Common myeloid progenitor, CD34-positive (primary cell): ENCODE results near the gene TRMT10B.

ENCODE experiments used
- CTCF ChIA-PET: fragments of 350-600 bp; sonication (Branson Sonifier 250); formaldehyde crosslinking; loops from one replicate; lab custom pipeline; 2021; ENCODE audit warnings: antibody characterized with exemption; lab: Charles Lee
- POLR2A ChIA-PET: fragments of 350-600 bp; sonication (Branson Sonifier 250); formaldehyde crosslinking; loops from one replicate; lab custom pipeline; 2021; ENCODE audit warnings: antibody characterized with exemption; lab: Charles Lee
- DNase-seq, 3 donors: peaks; one replicate each; pipeline versions ENCODE4 v3.0.0 to v3.0.0-alpha.2; 2013
- H3K27ac ChIP-seq, 2 experiments: 1 replicate in 1 of 2; 2 replicates in 1 of 2; pipeline ENCODE4 v1.7.0; 2013; ENCODE audit warnings: inconsistent platforms in 2 of 2, low read length in 2 of 2, mild to moderate bottlenecking in 2 of 2, low read depth in 1 of 2, moderate library complexity in 1 of 2; ENCODE audit not compliant: severe bottlenecking in 2 of 2, insufficient read depth in 1 of 2, poor library complexity in 1 of 2
- H3K27me3 ChIP-seq, 5 experiments: replicated peaks in 2 of 5; 1 replicate in 3 of 5; 2 replicates in 2 of 5; pipeline versions ENCODE4 v1.6.1 to v1.7.0; 2013; ENCODE audit warnings: low read length in 4 of 5, mild to moderate bottlenecking in 2 of 5, moderate library complexity in 2 of 5, inconsistent platforms in 1 of 5; ENCODE audit not compliant: insufficient read depth in 5 of 5, control insufficient read depth in 4 of 5
- H3K36me3 ChIP-seq, 4 experiments: 1 replicate in 2 of 4; 2 replicates in 2 of 4; pipeline versions ENCODE4 v1.6.1 to v1.7.0; 2013; ENCODE audit warnings: low read length in 3 of 4, control low read depth in 1 of 4, mild to moderate bottlenecking in 1 of 4; ENCODE audit not compliant: control insufficient read depth in 4 of 4, insufficient read depth in 4 of 4
- H3K4me1 ChIP-seq, 4 experiments: 1 replicate in 3 of 4; 2 replicates in 1 of 4; pipeline versions ENCODE4 v1.6.1 to v1.7.1; 2013; ENCODE audit warnings: low read length in 3 of 4, mild to moderate bottlenecking in 3 of 4, control low read depth in 1 of 4, inconsistent platforms in 1 of 4, moderate library complexity in 1 of 4; ENCODE audit not compliant: control insufficient read depth in 4 of 4, insufficient read depth in 4 of 4; ENCODE audit errors: control extremely low read depth in 1 of 4
- H3K4me3 ChIP-seq, 7 experiments: 1 replicate in 4 of 7; 2 replicates in 3 of 7; pipeline versions ENCODE4 v1.5.1 to v1.7.0; 2013; ENCODE audit warnings: mild to moderate bottlenecking in 7 of 7, low read length in 6 of 7, moderate library complexity in 6 of 7, inconsistent platforms in 2 of 7, low read depth in 2 of 7, control low read depth in 1 of 7; ENCODE audit not compliant: insufficient read depth in 4 of 7, control insufficient read depth in 1 of 7; ENCODE audit errors: extremely low read depth in 1 of 7
- H3K9me3 ChIP-seq, 5 experiments: 1 replicate in 4 of 5; 2 replicates in 1 of 5; pipeline versions ENCODE4 v1.6.1 to v1.7.1; 2013; ENCODE audit warnings: low read length in 4 of 5, mild to moderate bottlenecking in 2 of 5, inconsistent platforms in 1 of 5, low read depth in 1 of 5, moderate library complexity in 1 of 5; ENCODE audit not compliant: control insufficient read depth in 4 of 5, insufficient read depth in 2 of 5; ENCODE audit errors: control extremely low read depth in 1 of 5
- WGBS: methylation state at CpG from one replicate; pipeline ENCODE4 v1.1.5; 2013; ENCODE audit not compliant: insufficient coverage; 5-methylcytosine and 5-hydroxymethylcytosine counted together

The TRMT10B gene

DNA sequence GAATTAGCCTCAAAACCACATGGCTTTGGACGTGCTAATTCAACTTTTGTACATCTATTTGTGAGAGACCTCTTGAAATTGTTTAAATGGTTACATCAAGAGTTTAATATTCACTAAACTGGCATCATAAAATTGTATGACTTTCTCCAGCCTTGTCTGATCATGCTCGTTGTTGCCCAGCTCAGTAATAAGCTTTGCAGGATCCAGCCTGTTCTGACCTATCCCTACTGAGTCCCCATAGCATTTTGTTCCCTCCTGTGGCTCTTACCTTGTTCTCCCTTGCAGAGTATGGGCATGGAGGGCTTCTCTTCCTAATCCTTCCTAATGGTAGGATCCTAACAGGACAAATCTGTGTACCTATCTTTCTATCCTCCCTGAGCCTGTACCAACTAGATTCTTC, 24.9 kb downstream of the TRMT10B start:
- POLR2A ChIA-PET = no interaction called here
- Histone ChIP-seq H3K9me3 (no peaks in the 10 kb centered on the region), H3K27me3 (no peaks in the 10 kb centered on the region), H3K4me1 (peaks cover 0 to 7% (median 0%) of the 10 kb centered on the region in 4 experiments), H3K36me3 (peaks cover 29 to 84% (median 61%) of the 10 kb centered on the region in 4 experiments), H3K27ac (no peak overlapping the region), H3K4me3 (no peak overlapping the region)
- DNase-seq = no peak
- CTCF ChIA-PET = interaction anchor here (1.5 kb wide), 1 partner anchor 17 kb away, joined by 5 read pairs; no protein-coding TSS in a partner anchor
- 90% methylated on average over 1 of the region's 2 CpGs for WGBS

DNA sequence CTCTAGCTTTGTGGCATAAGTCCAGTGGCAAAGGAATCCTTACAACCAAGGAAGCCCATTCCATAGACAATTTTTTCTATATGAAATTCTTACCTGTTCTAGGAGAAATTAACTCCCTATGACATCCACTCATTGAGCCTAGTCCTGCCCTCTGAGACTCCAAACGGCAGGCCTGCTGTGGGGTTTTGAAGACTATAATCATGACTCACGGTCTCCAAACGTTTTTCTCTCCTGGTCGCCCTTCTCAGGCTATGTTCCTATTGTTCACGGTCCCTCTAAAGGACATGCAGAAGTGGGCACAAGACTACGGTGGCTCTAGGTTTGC, 30.6 kb downstream of the TRMT10B start:
- Histone ChIP-seq H3K9me3 (no peaks in the 10 kb centered on the region), H3K4me1 (peaks cover 9 to 21% (median 15%) of the 10 kb centered on the region in 4 experiments), H3K4me3 (peak overlapping the region; percentile 64 to 94 (median 91)), H3K27ac (peak overlapping the region; percentile 81 to 93), H3K36me3 (peaks cover 16 to 42% (median 28%) of the 10 kb centered on the region in 4 experiments), H3K27me3 (peaks cover 0 to 2% (median 0%) of the 10 kb centered on the region in 5 experiments)
- DNase-seq = peak in 1 of 3 donors; percentile 63
- CTCF ChIA-PET = interaction anchor here (1.0 to 1.9 kb wide), 4 partner anchors 11 to 46 kb away, joined by 3 to 5 read pairs (median 4); no protein-coding TSS in a partner anchor
- POLR2A ChIA-PET = interaction anchor here (1.6 kb wide), 1 partner anchor 16 kb away, joined by 7 read pairs; the partner anchor contains the start of gene DCAF10
- WGBS = 0% methylated on average over 6 of the region's 6 CpGs

- POLR2A ChIA-PET = interaction anchor here (1.6 kb wide), 1 partner anchor 16 kb away, joined by 7 read pairs; the partner anchor contains the start of gene DCAF10
- DNase-seq = peak; percentile 91 to 93 (median 92)
- Histone ChIP-seq H3K27me3 (peaks cover 0 to 2% (median 0%) of the 10 kb centered on the region in 5 experiments), H3K27ac (peak within 1 kb of the TSS; percentile 81 to 93), H3K36me3 (peaks cover 16 to 36% (median 25%) of the 10 kb centered on the region in 4 experiments), H3K4me1 (peaks cover 9 to 21% (median 15%) of the 10 kb centered on the region in 4 experiments), H3K9me3 (no peaks in the 10 kb centered on the region), H3K4me3 (peak within 1 kb of the TSS; percentile 64 to 94 (median 91))
- WGBS = 0% methylated on average over 65 of the region's 73 CpGs
- CTCF ChIA-PET = interaction anchor here (1.0 to 1.9 kb wide), 6 partner anchors 11 to 303 kb away, joined by 3 to 5 read pairs (median 4); partner anchors contain the start of gene DCAF10
Observed at GRCh38 chr9:37784616-37785483, 31.2 kb downstream of the TRMT10B start, which contains the start of gene EXOSC3. EXOSC3 (minus strand) TSS chr9:37785064; CDS start chr9:37785044, 20 bp downstream.

DNA sequence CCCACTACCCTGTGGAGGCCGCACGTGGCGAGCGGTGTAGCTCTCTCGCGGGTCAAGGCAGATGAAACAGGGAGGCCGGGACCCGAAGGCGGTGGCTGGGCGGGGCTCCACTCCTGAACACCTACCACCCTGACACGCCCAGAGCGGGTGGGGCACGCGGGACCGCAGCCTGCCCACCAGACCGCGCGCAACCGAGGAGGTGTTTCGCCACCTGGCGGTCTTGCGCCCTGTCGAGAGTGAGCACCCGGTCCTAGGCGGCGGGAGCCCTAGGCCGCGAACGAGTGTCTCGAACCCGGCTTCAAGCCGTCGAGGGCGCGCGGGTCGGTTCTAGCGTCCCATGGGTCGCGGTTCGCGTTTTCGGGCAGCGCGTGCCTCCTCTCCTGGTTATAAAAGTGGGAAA, 33.5 kb downstream of the TRMT10B start:
- CTCF ChIA-PET = no interaction called here

DNA sequence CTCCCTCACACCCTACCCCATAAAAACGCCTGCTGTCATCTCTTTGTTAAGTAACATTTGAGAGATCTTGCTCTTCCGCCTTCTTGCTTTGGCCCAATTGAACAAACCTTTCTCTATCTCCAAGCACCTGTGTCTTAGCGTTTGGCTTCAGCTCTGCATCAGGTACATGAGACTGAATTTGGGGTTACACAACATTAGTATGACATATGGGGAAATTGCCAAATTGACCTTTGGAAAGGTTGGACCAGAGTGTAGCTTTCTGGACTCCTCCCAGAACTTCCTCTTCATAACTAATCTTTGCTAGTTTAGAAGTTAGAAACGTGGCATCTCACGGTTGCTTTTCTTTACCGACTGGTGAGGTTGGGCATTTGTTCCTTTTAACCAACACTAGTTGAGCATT, 34.7 kb downstream of the TRMT10B start:
- Histone ChIP-seq H3K36me3 (peaks cover 0 to 2% (median 2%) of the 10 kb centered on the region in 4 experiments), H3K27me3 (peaks cover 0 to 2% (median 0%) of the 10 kb centered on the region in 5 experiments), H3K9me3 (no peaks in the 10 kb centered on the region), H3K4me3 (no peak overlapping the region), H3K4me1 (peaks cover 9 to 17% (median 14%) of the 10 kb centered on the region in 4 experiments), H3K27ac (no peak overlapping the region)
- peak in 1 of 3 donors; percentile 5 for DNase-seq
- CTCF ChIA-PET = interaction anchor here (0.8 kb wide), 1 partner anchor 9 kb away, joined by 3 read pairs; no protein-coding TSS in a partner anchor
- 85% methylated on average over 5 of the region's 6 CpGs for WGBS
- POLR2A ChIA-PET = no interaction called here

More for the DNA sequence above, 33.5 kb downstream of the TRMT10B start:
- peaks cover 9 to 21% (median 15%) of the 10 kb centered on the region in 4 experiments for H3K4me1 ChIP-seq
- H3K4me3 ChIP-seq = no peak overlapping the region
- WGBS = 55% methylated on average over 45 of the region's 45 CpGs
- peaks cover 4 to 14% (median 11%) of the 10 kb centered on the region in 4 experiments for H3K36me3 ChIP-seq
- H3K9me3 ChIP-seq = no peaks in the 10 kb centered on the region
- H3K27ac ChIP-seq = no peak overlapping the region
- peak in 1 of 3 donors; percentile 7 for DNase-seq
- H3K27me3 ChIP-seq = peaks cover 0 to 2% (median 0%) of the 10 kb centered on the region in 5 experiments
- POLR2A ChIA-PET = no interaction called here

DNA sequence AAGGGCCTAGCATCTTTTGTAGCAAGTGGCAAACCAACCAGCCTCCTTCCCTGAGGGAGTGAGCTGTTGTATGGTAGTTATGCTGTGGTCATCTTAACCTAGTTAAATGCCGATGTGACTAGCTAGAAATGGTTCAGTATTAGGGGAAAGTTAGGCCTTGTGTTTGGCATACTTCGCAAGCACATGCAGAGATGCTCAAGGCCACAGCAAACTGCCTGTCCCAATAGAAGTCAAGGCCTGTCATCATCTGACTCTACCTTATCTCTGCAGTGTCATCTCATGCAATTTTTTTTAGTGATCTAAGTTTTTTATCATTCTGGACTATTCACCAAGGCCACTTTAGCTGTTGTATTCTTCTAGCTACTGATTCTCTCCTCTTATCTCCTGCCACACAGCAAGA, 36.5 kb downstream of the TRMT10B start:
- H3K4me1 ChIP-seq = peaks cover 0 to 7% (median 6%) of the 10 kb centered on the region in 4 experiments
- no peak overlapping the region for H3K4me3 ChIP-seq
- peaks cover 0 to 2% (median 0%) of the 10 kb centered on the region in 5 experiments for H3K27me3 ChIP-seq
- DNase-seq = no peak
- H3K36me3 ChIP-seq = no peaks in the 10 kb centered on the region
- CTCF ChIA-PET = no interaction called here
- H3K9me3 ChIP-seq = no peaks in the 10 kb centered on the region
- H3K27ac ChIP-seq = no peak overlapping the region
- WGBS = 100% methylated on average over 1 of the region's 2 CpGs
- POLR2A ChIA-PET = no interaction called here
